Measurements from ENCODE around the gene B4GALNT3.

DNA sequence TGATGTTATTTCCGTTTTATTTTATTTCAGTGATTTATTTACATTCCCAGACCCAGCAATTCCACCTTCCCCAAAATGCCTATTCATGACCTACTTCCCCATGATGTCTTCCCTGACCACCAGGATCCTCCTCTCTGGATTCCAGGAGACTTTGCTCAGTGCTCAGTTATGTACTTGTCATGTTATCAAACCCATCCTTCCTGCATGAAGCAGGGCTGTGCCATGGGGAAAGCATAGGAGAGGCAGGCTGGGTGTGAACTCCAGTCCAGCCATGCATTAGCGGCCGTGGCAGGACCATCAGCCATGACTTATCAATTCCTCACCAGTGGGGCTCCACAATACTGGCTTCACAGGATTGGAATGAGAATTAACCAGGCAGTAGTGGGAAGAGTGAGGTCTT, 57.8 kb downstream of the B4GALNT3 start:
- TF ChIP-seq YY1 (IDR thresholded peaks at IDR 0.05; ENCODE audit: insufficient read depth, insufficient read length) (no peak), SUZ12 (IDR thresholded peaks at IDR 0.05; ENCODE audit: extremely low read depth, insufficient read depth, insufficient read length) (no peak)

Measured in NT2/D1 (cell line).